CD4-positive, alpha-beta memory T cell (primary cell): ENCODE results near the gene NCOA3. TPM values are rescaled to one million over a fixed set of nuclear protein-coding genes. Genes with fewer than 3 reads are reported as not detected.

Experiments
- CTCF ChIA-PET: fragments of 350-600 bp; sonication (Branson Sonifier 250); formaldehyde crosslinking; loops from one replicate; lab custom pipeline; 2021; ENCODE audit warnings: inconsistent platforms; ENCODE audit not compliant: partially characterized antibody; lab: Charles Lee
- POLR2A ChIA-PET: fragments of 350-600 bp; sonication (Branson Sonifier 250); formaldehyde crosslinking; loops from one replicate; lab custom pipeline; 2021; ENCODE audit not compliant: partially characterized antibody; lab: Charles Lee
- DNase-seq, 5 donors: peaks; one replicate each; pipeline versions ENCODE4 v3.0.0 to v3.0.0-alpha.2; 2020 to 2022; ENCODE audit warnings: mixed read lengths in 1 of 5
- H3K27ac ChIP-seq: one replicate; pipeline ENCODE4 v1.7.0; 2013; ENCODE audit warnings: low read depth, low read length
- H3K27me3 ChIP-seq: 2 replicates; pipeline ENCODE4 v1.7.0; 2013; ENCODE audit warnings: mild to moderate bottlenecking, low read length, moderate library complexity; ENCODE audit not compliant: insufficient read depth
- H3K36me3 ChIP-seq: 2 replicates; pipeline ENCODE4 v1.7.0; 2013; ENCODE audit warnings: mild to moderate bottlenecking, low read length, moderate library complexity; ENCODE audit not compliant: insufficient read depth
- H3K4me1 ChIP-seq: 2 replicates; pipeline ENCODE4 v1.7.0; 2013; ENCODE audit warnings: mild to moderate bottlenecking, low read length, moderate library complexity; ENCODE audit not compliant: insufficient read depth
- H3K4me3 ChIP-seq, 2 donors: one replicate each; pipeline ENCODE4 v1.7.0; 2013; ENCODE audit warnings: low read length in 2 of 2, mild to moderate bottlenecking in 1 of 2
- H3K9me3 ChIP-seq, 2 donors: one replicate each; pipeline ENCODE4 v1.7.0; 2013; ENCODE audit warnings: low read length in 2 of 2, control low read depth in 1 of 2; ENCODE audit not compliant: control insufficient read depth in 1 of 2
- H3K27ac Mint-ChIP-seq, 7 donors: one replicate each; pipeline ENCODE4 v1.8.0; 2020 to 2021; ENCODE audit warnings: mixed read lengths in 7 of 7, mild to moderate bottlenecking in 6 of 7, inconsistent platforms in 3 of 7, moderate library complexity in 3 of 7
- H3K27me3 Mint-ChIP-seq, 2 donors: one replicate each; pipeline ENCODE4 v1.8.0; 2020 to 2021; ENCODE audit warnings: mixed read lengths in 2 of 2
- H3K36me3 Mint-ChIP-seq, 2 donors: one replicate each; pipeline ENCODE4 v1.8.0; 2020 to 2021; ENCODE audit warnings: mixed read lengths in 2 of 2, inconsistent platforms in 1 of 2, mild to moderate bottlenecking in 1 of 2
- H3K4me1 Mint-ChIP-seq, 4 donors: one replicate each; pipeline ENCODE4 v1.8.0; 2020 to 2021; ENCODE audit warnings: mixed read lengths in 4 of 4, mild to moderate bottlenecking in 1 of 4
- H3K4me3 Mint-ChIP-seq, 8 donors: one replicate each; pipeline ENCODE4 v1.8.0; 2020 to 2021; ENCODE audit warnings: mixed read lengths in 8 of 8, mild to moderate bottlenecking in 7 of 8, moderate library complexity in 6 of 8, inconsistent platforms in 3 of 8
- H3K9me3 Mint-ChIP-seq, 8 donors: one replicate each; pipeline ENCODE4 v1.8.0; 2020 to 2021; ENCODE audit warnings: mixed read lengths in 8 of 8, mild to moderate bottlenecking in 5 of 8, inconsistent platforms in 3 of 8, moderate library complexity in 1 of 8
- intact Hi-C: fragments of 100-400 bp; cut with micrococcal nuclease; formaldehyde crosslinking; loops from one replicate; pipeline ENCODE4 v1.15.1; 2023
- polyA plus RNA-seq, 2 donors: library from polyadenylated mRNA; unstranded; fragments of 300-500 nt; fragmentation: Illumina TruSeq; gene quantifications; one replicate each; pipeline ENCODE4 v1.2.3, GENCODE V29; 2021
- total RNA-seq, 2 experiments: library from RNA; stranded (reverse); gene quantifications; one replicate each; pipeline ENCODE4 v1.2.3, GENCODE V29; 2021

The NCOA3 gene
- total and polyA plus RNA-seq, 4 experiments from 2014 or later = 7.0 to 74.7 (median 46.2) TPM

GRCh38 chr20:47484303-47484702 is 17.4 kb upstream of the NCOA3 start:
- H3K36me3 ChIP-seq = no peaks in the 10 kb centered on the region
- Mint-ChIP-seq H3K4me1 (peaks cover 17 to 27% (median 22%) of the 10 kb centered on the region in 4 donors), H3K27me3 (no peaks in the 10 kb centered on the region), H3K4me3 (no peak overlapping the region), H3K9me3 (no peaks in the 10 kb centered on the region), H3K27ac (peak overlapping the region in 1 of 7 donors; percentile 59), H3K36me3 (no peaks in the 10 kb centered on the region)
- peaks cover 27% of the 10 kb centered on the region for H3K4me1 ChIP-seq
- H3K27ac ChIP-seq = no peak overlapping the region
- no peak for DNase-seq
- CTCF ChIA-PET = interaction anchor here (1.9 to 3.1 kb wide), 2 partner anchors 19 to 101 kb away, joined by 5 to 13 read pairs; no protein-coding TSS in a partner anchor
- no peaks in the 10 kb centered on the region for H3K9me3 ChIP-seq
- H3K27me3 ChIP-seq = no peaks in the 10 kb centered on the region
- intact Hi-C loops = no loop called here
- POLR2A ChIA-PET = interaction anchor here (1.9 kb wide), 1 partner anchor 17 kb away, joined by 7 read pairs; the partner anchor contains the start of gene NCOA3
- H3K4me3 ChIP-seq = no peak overlapping the region

- H3K4me1 Mint-ChIP-seq = peaks cover 16 to 30% (median 23%) of the 10 kb centered on the region in 4 donors
- ChIA-PET POLR2A (interaction anchor here (8.1 kb wide), 1 partner anchor 15 kb away, joined by 108 read pairs; the partner anchor contains the start of gene NCOA3), CTCF (interaction anchor here (0.8 to 3.1 kb wide), 4 partner anchors 16 to 133 kb away, joined by 3 to 13 read pairs (median 5); no protein-coding TSS in a partner anchor)
- peak; percentile 51 to 89 (median 61) for DNase-seq
- H3K4me3 Mint-ChIP-seq = peak overlapping the region; percentile 39 to 77 (median 54)
- Histone ChIP-seq H3K36me3 (no peaks in the 10 kb centered on the region), H3K9me3 (no peaks in the 10 kb centered on the region), H3K27ac (peak overlapping the region; percentile 55), H3K4me1 (peaks cover 32% of the 10 kb centered on the region), H3K4me3 (no peak overlapping the region), H3K27me3 (no peaks in the 10 kb centered on the region)
- no peaks in the 10 kb centered on the region for H3K36me3 Mint-ChIP-seq
- intact Hi-C loops = loop anchor here (1.0 kb wide), 1 partner anchor 14 kb away; the partner anchor contains the start of gene NCOA3
- H3K27ac Mint-ChIP-seq = peak overlapping the region; percentile 53 to 92 (median 87)
- H3K27me3 Mint-ChIP-seq = no peaks in the 10 kb centered on the region
- no peaks in the 10 kb centered on the region for H3K9me3 Mint-ChIP-seq
Measured at GRCh38 chr20:47487175-47487917, 14.3 kb upstream of the NCOA3 start.

- Histone ChIP-seq H3K27ac (no peak overlapping the region), H3K4me3 (no peak overlapping the region), H3K4me1 (peaks cover 49% of the 10 kb centered on the region), H3K27me3 (no peaks in the 10 kb centered on the region), H3K9me3 (no peaks in the 10 kb centered on the region), H3K36me3 (no peaks in the 10 kb centered on the region)
- intact Hi-C loops = no loop called here
- H3K4me1 Mint-ChIP-seq = peaks cover 22 to 48% (median 34%) of the 10 kb centered on the region in 4 donors
- no peaks in the 10 kb centered on the region for H3K36me3 Mint-ChIP-seq
- POLR2A ChIA-PET = interaction anchor here (8.1 kb wide), 1 partner anchor 12 kb away, joined by 108 read pairs; the partner anchor contains the start of gene NCOA3
- H3K4me3 Mint-ChIP-seq = peak overlapping the region in 6 of 8 donors; percentile 16 to 80 (median 52)
- DNase-seq = peak; percentile 55 to 73 (median 70)
- no peaks in the 10 kb centered on the region for H3K27me3 Mint-ChIP-seq
- CTCF ChIA-PET = no interaction called here
- peak overlapping the region; percentile 81 to 94 (median 91) for H3K27ac Mint-ChIP-seq
- H3K9me3 Mint-ChIP-seq = no peaks in the 10 kb centered on the region
Measured at GRCh38 chr20:47489448-47489872, 12.2 kb upstream of the NCOA3 start.

GRCh38 chr20:47490795-47491194 is 10.9 kb upstream of the NCOA3 start:
- H3K27ac ChIP-seq = no peak overlapping the region
- peaks cover 22 to 52% (median 38%) of the 10 kb centered on the region in 4 donors for H3K4me1 Mint-ChIP-seq

GRCh38 chr20:47492284-47492683 is 9.4 kb upstream of the NCOA3 start:
- no peak overlapping the region for H3K4me3 Mint-ChIP-seq
- H3K4me1 Mint-ChIP-seq = peaks cover 17 to 45% (median 36%) of the 10 kb centered on the region in 4 donors
- H3K4me3 ChIP-seq = no peak overlapping the region
- H3K9me3 Mint-ChIP-seq = no peaks in the 10 kb centered on the region
- H3K36me3 Mint-ChIP-seq = no peaks in the 10 kb centered on the region
- POLR2A ChIA-PET = interaction anchor here (8.1 kb wide), 1 partner anchor 10 kb away, joined by 108 read pairs; the partner anchor contains the start of gene NCOA3
- H3K9me3 ChIP-seq = no peaks in the 10 kb centered on the region
- no peaks in the 10 kb centered on the region for H3K27me3 ChIP-seq
- H3K27ac Mint-ChIP-seq = no peak overlapping the region
- intact Hi-C loops = no loop called here
- H3K4me1 ChIP-seq = peaks cover 42% of the 10 kb centered on the region
- H3K36me3 ChIP-seq = no peaks in the 10 kb centered on the region
- H3K27ac ChIP-seq = no peak overlapping the region
- CTCF ChIA-PET = interaction anchor here (1.1 kb wide), 1 partner anchor 9 kb away, joined by 3 read pairs; the partner anchor contains the start of gene NCOA3
- no peak for DNase-seq
- no peaks in the 10 kb centered on the region for H3K27me3 Mint-ChIP-seq

More at GRCh38 chr20:47490795-47491194, 10.9 kb upstream of the NCOA3 start:
- POLR2A ChIA-PET = interaction anchor here (8.1 kb wide), 1 partner anchor 11 kb away, joined by 108 read pairs; the partner anchor contains the start of gene NCOA3
- CTCF ChIA-PET = interaction anchor here (0.6 to 1.4 kb wide), 3 partner anchors 12 to 51 kb away, joined by 3 read pairs; no protein-coding TSS in a partner anchor
- no peak for DNase-seq
- H3K36me3 Mint-ChIP-seq = no peaks in the 10 kb centered on the region
- Histone ChIP-seq H3K4me1 (peaks cover 49% of the 10 kb centered on the region), H3K27me3 (no peaks in the 10 kb centered on the region), H3K4me3 (no peak overlapping the region), H3K9me3 (no peaks in the 10 kb centered on the region), H3K36me3 (no peaks in the 10 kb centered on the region)
- H3K27me3 Mint-ChIP-seq = no peaks in the 10 kb centered on the region
- peak overlapping the region in 1 of 7 donors; percentile 50 for H3K27ac Mint-ChIP-seq
- no peak overlapping the region for H3K4me3 Mint-ChIP-seq
- no peaks in the 10 kb centered on the region for H3K9me3 Mint-ChIP-seq
- intact Hi-C loops = no loop called here

- H3K27ac ChIP-seq = no peak overlapping the region
Measured at GRCh38 chr20:47493175-47493962, 8.3 kb upstream of the NCOA3 start.

More at GRCh38 chr20:47493175-47493962, 8.3 kb upstream of the NCOA3 start:
- Mint-ChIP-seq H3K4me1 (peaks cover 14 to 38% (median 31%) of the 10 kb centered on the region in 4 donors), H3K36me3 (no peaks in the 10 kb centered on the region), H3K9me3 (no peaks in the 10 kb centered on the region), H3K27ac (peak overlapping the region in 4 of 7 donors; percentile 25 to 87 (median 62)), H3K27me3 (no peaks in the 10 kb centered on the region), H3K4me3 (peak overlapping the region in 6 of 8 donors; percentile 12 to 49 (median 32))
- ChIA-PET CTCF (interaction anchor here (0.9 to 1.0 kb wide), 2 partner anchors 11 to 109 kb away, joined by 3 to 4 read pairs; no protein-coding TSS in a partner anchor), POLR2A (interaction anchor here (1.0 to 8.1 kb wide), 2 partner anchors 9 to 46 kb away, joined by 3 to 108 read pairs; partner anchors contain the start of gene NCOA3)
- intact Hi-C loops = no loop called here
- H3K4me1 ChIP-seq = peaks cover 31% of the 10 kb centered on the region
- H3K36me3 ChIP-seq = no peaks in the 10 kb centered on the region
- no peak overlapping the region for H3K4me3 ChIP-seq
- DNase-seq = peak; percentile 20 to 51 (median 26)
- no peaks in the 10 kb centered on the region for H3K9me3 ChIP-seq
- no peaks in the 10 kb centered on the region for H3K27me3 ChIP-seq
